RWPE1 (cell line): ENCODE measurements around the gene NT5E.

Experiments
- CTCF ChIA-PET: fragments of 350-600 bp; sonication (Branson Sonifier 250); formaldehyde crosslinking; extraction: SDS; loops from one replicate; lab custom pipeline; 2021; lab: Yijun Ruan, JAX
- POLR2A ChIA-PET: fragments of 400-600 bp; formaldehyde crosslinking; extraction: SDS; loops from one replicate; lab custom pipeline; 2020; ENCODE audit warnings: antibody characterized with exemption; ENCODE audit not compliant: low non-redundant PET; lab: Yijun Ruan, JAX
- DNase-seq: peaks from one replicate; pipeline ENCODE4 v3.0.0; 2012; ENCODE audit warnings: low spot score
- H3K27ac ChIP-seq: fragments of 450-650 bp; 2 replicates; pipeline ENCODE4 v1.5.1; 2017
- CTCF ChIP-seq: fragments of 450-650 bp; conservative IDR thresholded peaks from 2 replicates; pipeline ENCODE4 v1.5.1; 2017; ENCODE audit warnings: low read depth, mild to moderate bottlenecking

Gene NT5E

GRCh38 chr6:85449818-85450759 lies at the start of gene NT5E:
NT5E (plus strand) TSS chr6:85450083; CDS start chr6:85450140, 57 bp downstream.
- CTCF ChIA-PET: interaction anchor here (0.6 to 4.9 kb wide), 6 partner anchors 14 to 508 kb away, joined by 3 to 39 read pairs (median 4); no protein-coding TSS in a partner anchor
- DNase-seq: peak; percentile 69
- POLR2A ChIA-PET: interaction anchor here (0.7 to 1.2 kb wide), 5 partner anchors 14 to 193 kb away, joined by 3 to 24 read pairs (median 4); partner anchors contain the start of gene SYNCRIP
- H3K27ac ChIP-seq: peak within 1 kb of the TSS; percentile 95
- no peak for TF ChIP-seq CTCF

DNA sequence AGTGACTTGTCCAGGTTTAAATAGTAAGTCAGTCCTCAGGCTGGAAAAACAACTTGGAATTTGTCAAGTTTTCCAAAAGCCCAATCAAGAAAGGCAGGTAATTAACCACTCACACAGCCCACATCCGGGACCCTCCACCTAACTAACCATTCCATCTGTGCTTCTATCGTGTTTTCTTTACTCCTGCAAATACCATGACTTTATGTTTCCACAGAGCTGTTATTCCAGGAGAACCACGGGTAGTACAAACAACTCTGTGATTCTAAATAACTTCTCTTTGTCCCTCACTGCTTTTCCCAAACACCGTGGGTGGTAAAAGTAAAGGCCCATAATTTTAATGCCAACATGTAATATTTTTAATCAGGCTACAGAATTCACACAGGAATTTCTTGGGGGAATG lies 49.6 kb upstream of the NT5E start:
- ChIA-PET CTCF (no interaction called here), POLR2A (no interaction called here)
- DNase-seq: no peak
- no peak for TF ChIP-seq CTCF
- H3K27ac ChIP-seq: no peak overlapping the region

DNA sequence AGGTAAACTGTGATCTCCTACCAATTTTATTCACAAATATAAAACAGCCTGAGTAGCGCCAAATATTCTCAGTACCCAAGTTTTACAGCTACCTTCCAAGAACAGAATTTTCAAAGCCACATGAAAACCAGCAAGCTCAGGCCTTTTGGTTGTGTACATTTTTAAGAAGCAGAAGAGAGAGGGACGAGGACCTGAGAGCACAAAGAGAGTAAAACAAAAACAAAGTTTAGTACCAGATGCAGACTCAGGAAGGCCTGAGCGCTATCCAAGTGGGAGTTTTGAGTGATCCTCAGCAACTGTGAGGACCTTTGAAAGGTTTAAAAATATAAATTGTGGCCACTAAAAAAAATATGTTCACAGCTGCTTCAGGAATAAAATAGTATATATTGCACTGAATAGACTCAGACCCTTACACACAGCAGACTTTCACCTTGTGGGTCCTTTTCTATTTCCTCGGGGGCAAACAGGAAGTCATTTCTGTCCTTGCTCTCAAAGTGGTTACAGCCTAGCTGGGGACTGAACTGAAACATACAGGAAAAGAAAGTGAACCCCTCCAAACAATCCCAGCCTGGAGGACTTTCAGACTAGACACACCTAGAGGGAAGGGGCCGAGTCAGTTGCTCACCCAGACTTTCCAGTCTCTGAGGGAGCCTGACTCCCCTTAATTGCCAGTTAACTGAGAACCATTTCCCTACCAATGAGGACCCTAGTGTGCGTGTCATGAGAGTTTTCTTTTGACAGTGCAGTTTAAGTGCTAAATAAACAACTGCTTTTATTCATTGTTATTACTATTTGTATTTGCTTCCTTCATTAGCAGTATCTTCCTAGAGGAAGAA lies 48.5 kb upstream of the NT5E start:
- DNase-seq: no peak
- no peak for TF ChIP-seq CTCF
- ChIA-PET CTCF (no interaction called here), POLR2A (no interaction called here)
- H3K27ac ChIP-seq: no peak overlapping the region

- peak overlapping the region; percentile 95 for H3K27ac ChIP-seq
Measured at GRCh38 chr6:85402071-85402470, 47.8 kb upstream of the NT5E start.

DNA sequence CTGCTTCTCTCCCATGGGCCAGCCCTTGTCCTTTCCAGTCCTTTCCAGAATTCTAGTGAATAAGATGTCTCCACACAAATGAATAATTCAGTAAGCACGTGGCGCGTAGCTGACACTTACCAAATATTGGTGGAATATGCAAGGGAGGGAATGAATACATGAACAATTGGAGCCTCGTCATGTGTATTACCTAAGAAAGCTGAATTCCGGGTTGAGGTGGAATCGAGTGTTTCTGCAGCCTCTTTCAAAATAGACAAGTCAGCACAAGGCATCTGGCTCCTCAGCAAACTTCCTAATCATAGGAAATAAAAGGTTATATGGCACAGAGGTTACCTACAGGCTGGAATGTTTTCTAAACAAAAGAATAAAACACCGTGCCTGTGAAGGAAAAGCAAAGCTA lies 47.0 kb upstream of the NT5E start:
- no peak for TF ChIP-seq CTCF
- ChIA-PET POLR2A (no interaction called here), CTCF (interaction anchor here (0.7 kb wide), 1 partner anchor 80 kb away, joined by 3 read pairs; no protein-coding TSS in a partner anchor)
- peak overlapping the region; percentile 95 for H3K27ac ChIP-seq
- peak; percentile 50 for DNase-seq

More at GRCh38 chr6:85402071-85402470, 47.8 kb upstream of the NT5E start:
- TF ChIP-seq CTCF: no peak
- no peak for DNase-seq
- CTCF ChIA-PET: no interaction called here
- POLR2A ChIA-PET: no interaction called here
